Erythroblast (primary cell): ENCODE data around the gene ENDOD1.

ENCODE experiments used
- GATA1 ChIP-seq: IDR thresholded peaks from 2 replicates; pipeline ENCODE4 v1.6.1; 2011; ENCODE audit warnings: low read depth, mild to moderate bottlenecking, control low read depth, low read length, moderate library complexity
- POLR2A ChIP-seq: IDR thresholded peaks from 2 replicates; pipeline ENCODE4 v1.6.1; 2011; ENCODE audit warnings: mild to moderate bottlenecking, low read length

GRCh38 chr11:95138448-95138847 is 48.8 kb downstream of the ENDOD1 start:
- TF ChIP-seq POLR2A (no peak), GATA1 (no peak)
